CD14-positive monocyte (primary cell): ENCODE results near the gene SIK2. TPM values are rescaled to one million over a fixed set of nuclear protein-coding genes. Genes with fewer than 3 reads are reported as not detected.

Source experiments
- DNase-seq, 3 donors: peaks; one replicate each; pipeline ENCODE4 v3.0.0-alpha.2; 2011 to 2022
- H2AFZ ChIP-seq: 2 replicates; pipeline ENCODE4 v1.6.0; 2012; ENCODE audit warnings: mild to moderate bottlenecking, low read depth, low read length, inconsistent platforms; ENCODE audit not compliant: insufficient read depth, poor library complexity, severe bottlenecking
- H3K27ac ChIP-seq, 2 donors: 1 replicate in 1 of 2; 2 replicates in 1 of 2; pipeline ENCODE4 v1.5.1; 2012 to 2013; ENCODE audit warnings: low read length in 2 of 2, control low read depth in 1 of 2, inconsistent platforms in 1 of 2, low read depth in 1 of 2, mild to moderate bottlenecking in 1 of 2
- H3K27me3 ChIP-seq, 2 donors: one replicate each; pipeline versions ENCODE4 v1.6.0 to v1.6.1; 2011 to 2013; ENCODE audit warnings: low read length in 2 of 2; ENCODE audit not compliant: control insufficient read depth in 2 of 2, insufficient read depth in 2 of 2
- H3K36me3 ChIP-seq, 2 donors: replicated peaks in 1 of 2; 1 replicate in 1 of 2; 2 replicates in 1 of 2; pipeline versions ENCODE4 v1.5.1 to v1.6.1; 2012 to 2013; ENCODE audit warnings: low read length in 2 of 2, control low read depth in 1 of 2, inconsistent platforms in 1 of 2, mild to moderate bottlenecking in 1 of 2; ENCODE audit not compliant: insufficient read depth in 2 of 2, control insufficient read depth in 1 of 2
- H3K4me1 ChIP-seq, 2 donors: 1 replicate in 1 of 2; 2 replicates in 1 of 2; pipeline versions ENCODE4 v1.5.1 to v1.6.1; 2012 to 2013; ENCODE audit warnings: low read length in 2 of 2, control low read depth in 1 of 2, inconsistent platforms in 1 of 2, mild to moderate bottlenecking in 1 of 2, moderate library complexity in 1 of 2; ENCODE audit not compliant: insufficient read depth in 2 of 2, control insufficient read depth in 1 of 2
- H3K4me2 ChIP-seq: replicated peaks from 2 replicates; pipeline ENCODE3; 2012; ENCODE audit warnings: low read length, moderate library complexity, mild to moderate bottlenecking; ENCODE audit not compliant: poor library complexity, severe bottlenecking; ENCODE audit errors: extremely low read depth
- H3K4me3 ChIP-seq, 3 experiments: fragments of 200-600 bp in 1 of 3; sonication (generic) in 1 of 3; replicated peaks in 1 of 3; 1 replicate in 2 of 3; 2 replicates in 1 of 3; pipeline ENCODE4 v1.5.1; 2011 to 2013; ENCODE audit warnings: low read length in 3 of 3, mild to moderate bottlenecking in 3 of 3, control low read depth in 2 of 3, low read depth in 2 of 3, inconsistent platforms in 1 of 3, moderate library complexity in 1 of 3
- H3K79me2 ChIP-seq: 2 replicates; pipeline ENCODE4 v1.6.0; 2012; ENCODE audit warnings: mild to moderate bottlenecking, control low read depth, inconsistent platforms, low read length, moderate library complexity; ENCODE audit not compliant: insufficient read depth
- H3K9ac ChIP-seq: 2 replicates; pipeline ENCODE4 v1.6.0; 2017; ENCODE audit warnings: low read length, mild to moderate bottlenecking; ENCODE audit not compliant: insufficient read depth, poor library complexity, severe bottlenecking
- H3K9me3 ChIP-seq, 2 donors: replicated peaks in 1 of 2; 1 replicate in 1 of 2; 2 replicates in 1 of 2; pipeline versions ENCODE4 v1.5.1 to v1.6.1; 2012 to 2013; ENCODE audit warnings: low read length in 2 of 2, control low read depth in 1 of 2; ENCODE audit not compliant: control insufficient read depth in 1 of 2, insufficient read depth in 1 of 2
- H4K20me1 ChIP-seq: 2 replicates; pipeline ENCODE4 v1.6.0; 2012; ENCODE audit warnings: mild to moderate bottlenecking, low read length, control low read depth, moderate library complexity; ENCODE audit not compliant: insufficient read depth
- H3K27ac Mint-ChIP-seq, 7 donors: one replicate each; pipeline ENCODE4 v1.8.0; 2020; ENCODE audit warnings: mild to moderate bottlenecking in 7 of 7, mixed read lengths in 7 of 7, moderate library complexity in 6 of 7, inconsistent platforms in 2 of 7
- H3K27me3 Mint-ChIP-seq, 3 donors: one replicate each; pipeline ENCODE4 v1.8.0; 2021 to 2022; ENCODE audit warnings: low read depth in 3 of 3, mild to moderate bottlenecking in 3 of 3, mixed read lengths in 3 of 3, moderate library complexity in 3 of 3, inconsistent platforms in 1 of 3
- H3K36me3 Mint-ChIP-seq, 2 donors: one replicate each; pipeline ENCODE4 v1.8.0; 2020; ENCODE audit warnings: mixed read lengths in 2 of 2, inconsistent platforms in 1 of 2, mild to moderate bottlenecking in 1 of 2
- H3K4me1 Mint-ChIP-seq: one replicate; pipeline ENCODE4 v1.8.0; 2020; ENCODE audit warnings: mild to moderate bottlenecking, mixed read lengths
- H3K4me3 Mint-ChIP-seq, 2 donors: one replicate each; pipeline ENCODE4 v1.8.0; 2020; ENCODE audit warnings: mild to moderate bottlenecking in 2 of 2, mixed read lengths in 2 of 2, moderate library complexity in 1 of 2
- H3K9me3 Mint-ChIP-seq, 7 donors: one replicate each; pipeline ENCODE4 v1.8.0; 2020 to 2022; ENCODE audit warnings: mixed read lengths in 7 of 7, mild to moderate bottlenecking in 6 of 7, moderate library complexity in 6 of 7, inconsistent platforms in 2 of 7
- CTCF ChIP-seq: fragments of 200-600 bp; IDR thresholded peaks from one replicate; pipeline ENCODE4 v1.8.0; 2022; ENCODE audit warnings: antibody characterized with exemption, mild to moderate bottlenecking
- WGBS: methylation state at CpG from one replicate; pipeline ENCODE4 v1.1.5; 2013; ENCODE audit warnings: missing lambda C conversion rate; ENCODE audit not compliant: insufficient coverage; 5-methylcytosine and 5-hydroxymethylcytosine counted together
- intact Hi-C, 2 donors: fragments of 100-400 bp; cut with micrococcal nuclease; formaldehyde crosslinking; loops; one replicate each; pipeline versions ENCODE4 v1.15.0 to v1.15.1; 2023
- polyA plus RNA-seq, 3 donors: library from polyadenylated mRNA; depleted of rRNA in 1 of 3; unstranded in 2 of 3; stranded (reverse) in 1 of 3; fragments of 300-500 nt in 2 of 3; fragments of >200 nt in 1 of 3; fragmentation: Illumina TruSeq in 2 of 3; gene quantifications; 1 replicate in 2 of 3; 2 replicates in 1 of 3; pipeline ENCODE4 v1.2.3, GENCODE V29; 2012 to 2021

The SIK2 gene
- polyA plus RNA-seq, 3 donors: 0.16 to 8.8 (median 0.23) TPM

- no peaks in the 10 kb centered on the region for H3K27me3 Mint-ChIP-seq
- H4K20me1 ChIP-seq: peaks cover 18% of the 10 kb centered on the region
- WGBS: 70% methylated on average over 7 of the region's 10 CpGs
- no peak overlapping the region for H3K4me3 ChIP-seq
- intact Hi-C loops: no loop called here
- no peaks in the 10 kb centered on the region for H3K4me1 ChIP-seq
- H3K36me3 ChIP-seq: peaks cover 0 to 7% of the 10 kb centered on the region in 2 donors
- H3K27me3 ChIP-seq: no peaks in the 10 kb centered on the region
- peaks cover 4% of the 10 kb centered on the region for H3K79me2 ChIP-seq
- no peak overlapping the region for H3K4me2 ChIP-seq
- no peaks in the 10 kb centered on the region for H3K9me3 ChIP-seq
- peaks cover 9% of the 10 kb centered on the region for H3K4me1 Mint-ChIP-seq
- no peak overlapping the region for H2AFZ ChIP-seq
- H3K4me3 Mint-ChIP-seq: no peak overlapping the region
- H3K27ac Mint-ChIP-seq: peak overlapping the region in 2 of 7 donors; percentile 26 to 52
- DNase-seq: no peak
- H3K9me3 Mint-ChIP-seq: no peaks in the 10 kb centered on the region
- H3K27ac ChIP-seq: no peak overlapping the region
- TF ChIP-seq CTCF: no peak
- no peak overlapping the region for H3K9ac ChIP-seq
- H3K36me3 Mint-ChIP-seq: peaks cover 13 to 21% of the 10 kb centered on the region in 2 donors
Observed at GRCh38 chr11:111659201-111660115, 57.2 kb downstream of the SIK2 start.

DNA sequence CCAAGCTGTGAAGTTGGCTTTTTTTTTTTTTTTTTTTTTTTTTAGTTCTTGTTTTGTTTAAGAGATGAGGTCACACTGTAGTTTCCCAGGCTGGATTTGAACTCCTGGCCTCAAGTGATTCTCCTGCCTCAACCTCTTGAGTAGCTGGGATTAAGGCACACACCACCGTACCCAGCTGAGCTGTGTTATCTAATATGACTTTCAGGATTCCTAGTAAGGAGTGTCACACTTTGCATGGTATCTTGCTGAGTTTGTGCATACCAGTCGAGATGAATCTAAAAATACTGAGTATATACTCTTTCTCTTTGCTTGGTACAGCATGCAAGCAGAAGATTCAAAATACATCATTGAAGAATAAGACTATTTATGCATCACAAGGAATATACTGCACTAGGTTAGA is 58.6 kb downstream of the SIK2 start:
- Histone ChIP-seq H3K9me3 (no peaks in the 10 kb centered on the region), H3K4me1 (no peaks in the 10 kb centered on the region), H3K27ac (no peak overlapping the region), H3K36me3 (peaks cover 0 to 7% of the 10 kb centered on the region in 2 donors), H3K27me3 (no peaks in the 10 kb centered on the region), H3K4me2 (no peak overlapping the region), H4K20me1 (peaks cover 19% of the 10 kb centered on the region), H3K79me2 (peaks cover 2% of the 10 kb centered on the region), H3K4me3 (no peak overlapping the region), H3K9ac (no peak overlapping the region), H2AFZ (no peak overlapping the region)
- DNase-seq: no peak
- H3K4me1 Mint-ChIP-seq: peaks cover 9% of the 10 kb centered on the region
- no peak for TF ChIP-seq CTCF
- no peak overlapping the region for H3K4me3 Mint-ChIP-seq
- 100% methylated on average over 1 of the region's 2 CpGs for WGBS
- H3K27ac Mint-ChIP-seq: peak overlapping the region in 1 of 7 donors; percentile 47
- intact Hi-C loops: no loop called here
- peaks cover 13 to 21% of the 10 kb centered on the region in 2 donors for H3K36me3 Mint-ChIP-seq
- no peaks in the 10 kb centered on the region for H3K27me3 Mint-ChIP-seq
- H3K9me3 Mint-ChIP-seq: no peaks in the 10 kb centered on the region
